H1 (cell line): ENCODE measurements around the gene FTL. TPM values are rescaled to one million over a fixed set of nuclear protein-coding genes. Genes with fewer than 3 reads are reported as not detected.

Experiments used
- CREB1 ChIP-seq: IDR thresholded peaks from 2 replicates; pipeline ENCODE4 v1.6.1; 2012; ENCODE audit warnings: inconsistent platforms
- CTBP2 ChIP-seq: IDR thresholded peaks from 2 replicates; pipeline ENCODE4 v1.7.0; 2011; ENCODE audit warnings: borderline replicate concordance, mild to moderate bottlenecking, moderate library complexity, mixed read lengths, low read length; ENCODE audit not compliant: insufficient read depth, insufficient read length
- GABPA ChIP-seq: IDR thresholded peaks from 2 replicates; pipeline ENCODE4 v1.6.1; 2011; ENCODE audit warnings: mild to moderate bottlenecking, low read length, moderate library complexity, borderline replicate concordance; ENCODE audit not compliant: insufficient read depth
- polyA plus RNA-seq, 7 experiments: library from polyadenylated mRNA; depleted of rRNA in 3 of 7; stranded (reverse) in 5 of 7; unstranded in 2 of 7; fragments of >200 nt in 5 of 7; fragments of 200-250 nt in 2 of 7; gene quantifications; 1 replicate in 5 of 7; 2 replicates in 1 of 7; 4 replicates in 1 of 7; pipeline versions ENCODE4 v1.2.1 to v1.2.3, GENCODE V29; 2011 to 2013; ENCODE audit warnings: missing spikeins in 2 of 7, mixed read lengths in 2 of 7
- total RNA-seq: library from RNA; stranded (reverse); fragmentation: NEBNext Ultra II Directional; extraction: Animal tissue kit (Norgen Biotek cat#: 25700); gene quantifications from 2 replicates; pipeline ENCODE4 v1.2.1, GENCODE V29; 2021
- TF ChIP-seq, protein P1 (sequence below): IDR thresholded peaks from 2 replicates; pipeline ENCODE4 v1.6.1; 2012; ENCODE audit warnings: inconsistent platforms

The FTL gene
- total and polyA plus RNA-seq, 2 of the 8 experiments (the other 6 are each of a cell fraction or from before 2014, with no cell fraction given), result 1,751 to 2,427 TPM

GRCh38 chr19:49014870-49015255 lies 49.8 kb downstream of the FTL start (continued):
- TF ChIP-seq, protein P1, sequence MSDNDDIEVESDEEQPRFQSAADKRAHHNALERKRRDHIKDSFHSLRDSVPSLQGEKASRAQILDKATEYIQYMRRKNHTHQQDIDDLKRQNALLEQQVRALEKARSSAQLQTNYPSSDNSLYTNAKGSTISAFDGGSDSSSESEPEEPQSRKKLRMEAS, result no peak
- TF ChIP-seq GABPA (no peak), CTBP2 (no peak), CREB1 (no peak)
- TF ChIP-seq, all 59 proteins: peak for 0
